HepG2 (cell line): ENCODE measurements around the gene LOXL4. TPM values are rescaled to one million over a fixed set of nuclear protein-coding genes. Genes with fewer than 3 reads are reported as not detected.

ENCODE experiments used
- ATAC-seq: fragments of 200-7000 bp; cut with Tn5 transposase; 3 replicates; pipeline ENCODE4 v1.9.1; 2020; ENCODE audit warnings: mild to moderate bottlenecking, moderate library complexity
- Bru-seq: library from RNA; stranded (reverse); fragments of 400-500 nt; gene quantifications from one replicate; lab custom pipeline; 2021; lab: Mats Ljungman, UMichigan
- BruChase-seq, 2 experiments: library from RNA; stranded (reverse); fragments of 400-500 nt; gene quantifications; one replicate each; lab custom pipeline; 2021; lab: Mats Ljungman, UMichigan
- BruUV-seq: library from RNA; stranded (reverse); fragments of 400-500 nt; replicated peaks from 2 replicates; lab custom pipeline; 2021; lab: Mats Ljungman, UMichigan
- CTCF ChIA-PET: fragments of 300-600 bp; formaldehyde crosslinking; extraction: SDS; loops from one replicate; lab custom pipeline; 2021; ENCODE audit warnings: low total read pairs, inconsistent platforms, low intra/inter-chr PET ratio; lab: Yijun Ruan, JAX
- POLR2A ChIA-PET: fragments of 350-600 bp; sonication (Branson Sonifier 250); formaldehyde crosslinking; loops from one replicate; lab custom pipeline; 2020; ENCODE audit warnings: antibody characterized with exemption, inconsistent platforms; lab: Yijun Ruan, JAX
- DNase-seq: peaks from one replicate; pipeline ENCODE4 v3.0.0-alpha.2; 2015; ENCODE audit warnings: low spot score
- FAIRE-seq: peaks from 3 replicates; lab custom pipeline; 2011; peaks lifted over from hg19 to GRCh38; lab: Jason Lieb, UNC
- H2AFZ ChIP-seq: one replicate; pipeline ENCODE4 v1.6.1; 2011; ENCODE audit warnings: low read length, inconsistent platforms
- H3K27ac ChIP-seq: fragments of 300-600 bp; 3 replicates; pipeline ENCODE4 v1.8.0; 2011; ENCODE audit warnings: mixed run types, mild to moderate bottlenecking, mixed read lengths, low read length, inconsistent platforms; ENCODE audit not compliant: insufficient read depth; ENCODE audit errors: extremely low read length
- H3K27me3 ChIP-seq, 2 experiments: fragments of 200-600 bp in 1 of 2; 2 replicates in 1 of 2; 3 replicates in 1 of 2; pipeline versions ENCODE4 v1.6.0 to v1.8.0; 2011; ENCODE audit warnings: low read length in 2 of 2, mild to moderate bottlenecking in 2 of 2, moderate library complexity in 2 of 2, inconsistent platforms in 1 of 2; ENCODE audit not compliant: insufficient read depth in 2 of 2, control insufficient read depth in 1 of 2
- H3K36me3 ChIP-seq, 2 experiments: fragments of 200-600 bp in 1 of 2; replicated peaks in 1 of 2; 2 replicates in 1 of 2; 3 replicates in 1 of 2; pipeline versions ENCODE4 v1.5.1 to v1.8.0; 2011; ENCODE audit warnings: low read length in 2 of 2, inconsistent platforms in 1 of 2; ENCODE audit not compliant: insufficient read depth in 2 of 2, control insufficient read depth in 1 of 2
- H3K4me1 ChIP-seq: 2 replicates; pipeline ENCODE4 v1.5.1; 2012; ENCODE audit warnings: low read length, inconsistent platforms; ENCODE audit not compliant: insufficient read depth
- H3K4me2 ChIP-seq: 2 replicates; pipeline ENCODE4 v1.6.0; 2011; ENCODE audit warnings: low read depth, low read length, inconsistent platforms
- H3K4me3 ChIP-seq, 3 experiments: fragments of 200-600 bp in 1 of 3; sonication (generic), shearing (Covaris generic) in 1 of 3; replicated peaks in 1 of 3; 2 replicates each; pipeline ENCODE4 v1.5.1; 2011 to 2016; ENCODE audit warnings: low read length in 3 of 3, inconsistent platforms in 2 of 3, low read depth in 2 of 3, mild to moderate bottlenecking in 2 of 3, control low read depth in 1 of 3, mixed read lengths in 1 of 3; ENCODE audit not compliant: insufficient read depth in 1 of 3
- H3K79me2 ChIP-seq: one replicate; pipeline ENCODE4 v1.6.1; 2011; ENCODE audit warnings: low read length, inconsistent platforms; ENCODE audit not compliant: insufficient read depth
- H3K9ac ChIP-seq: 2 replicates; pipeline ENCODE4 v1.6.0; 2011; ENCODE audit warnings: mild to moderate bottlenecking, low read depth, low read length, inconsistent platforms; ENCODE audit not compliant: insufficient read depth
- H3K9me3 ChIP-seq: 2 replicates; pipeline ENCODE4 v1.5.1; 2012; ENCODE audit warnings: mild to moderate bottlenecking, low read length
- H4K20me1 ChIP-seq: 2 replicates; pipeline ENCODE4 v1.6.0; 2011; ENCODE audit warnings: inconsistent platforms, mild to moderate bottlenecking, low read length, moderate library complexity; ENCODE audit not compliant: insufficient read depth
- BRCA1 ChIP-seq: sonication (generic); formaldehyde crosslinking; IDR thresholded peaks from 2 replicates; pipeline ENCODE4 v1.4.0; 2020; ENCODE audit warnings: missing genetic modification reagents
- KAT8 ChIP-seq: IDR thresholded peaks from 2 replicates; pipeline ENCODE4 v1.6.1; 2016; ENCODE audit warnings: missing genetic modification reagents, missing compliant biosample characterization
- MAF1 ChIP-seq: sonication (generic); formaldehyde crosslinking; IDR thresholded peaks from 2 replicates; pipeline ENCODE4 v1.5.0; 2020; ENCODE audit warnings: missing genetic modification reagents, borderline replicate concordance
- PATZ1 ChIP-seq: sonication (generic); formaldehyde crosslinking; IDR thresholded peaks from 2 replicates; pipeline ENCODE4 v1.4.0; 2020; ENCODE audit warnings: missing genetic modification reagents
- ZMYM2 ChIP-seq: sonication (generic); formaldehyde crosslinking; IDR thresholded peaks from 2 replicates; pipeline ENCODE4 v1.8.0; 2022; ENCODE audit warnings: mild to moderate bottlenecking, missing genetic modification reagents
- ZNF274 ChIP-seq: sonication (generic); formaldehyde crosslinking; IDR thresholded peaks from 2 replicates; pipeline ENCODE4 v1.5.1; 2020; ENCODE audit warnings: mild to moderate bottlenecking, missing genetic modification reagents
- ZNF703 ChIP-seq: sonication (generic); formaldehyde crosslinking; IDR thresholded peaks from 2 replicates; pipeline ENCODE4 v1.5.1; 2020; ENCODE audit warnings: missing genetic modification reagents, mild to moderate bottlenecking, moderate library complexity, borderline replicate concordance
- WGBS: methylation state at CpG from one replicate; pipeline ENCODE4 v1.1.6; 2017; ENCODE audit warnings: low lambda C conversion rate; 5-methylcytosine and 5-hydroxymethylcytosine counted together
- in situ Hi-C: cut with HindIII; loops from 2 replicates; pipeline ENCODE4 v1.10.0; 2017; ENCODE audit warnings: low pct_unique_long_range_greater_than_20kb; ENCODE audit not compliant: extremely low pct_ligation_motif_present
- intact Hi-C: fragments of 100-400 bp; cut with micrococcal nuclease; formaldehyde crosslinking; loops from one replicate; pipeline ENCODE4 v1.10.0; 2022; ENCODE audit not compliant: unreplicated experiment
- long read RNA-seq, 2 experiments: library from RNA in 1 of 2; library from polyadenylated mRNA in 1 of 2; stranded (forward) in 1 of 2; unstranded in 1 of 2; transcript quantifications; one replicate each; pipeline ENCODE4 v2.0.0, GENCODE V29; 2019 to 2022
- polyA minus RNA-seq, 3 experiments: library from RNA; depleted of rRNA, polyadenylated mRNA; stranded (reverse); fragments of >200 nt; gene quantifications; 2 replicates each; pipeline ENCODE4 v1.2.3, GENCODE V29; 2011; ENCODE audit warnings: low replicate concordance in 1 of 3
- polyA plus RNA-seq, 8 experiments: library from polyadenylated mRNA; depleted of rRNA in 3 of 8; stranded (reverse) in 7 of 8; unstranded in 1 of 8; fragments of >200 nt; fragmentation: Illumina TruSeq in 4 of 8; extraction: Trizol in 4 of 8; gene quantifications; 2 replicates each; pipeline versions ENCODE4 v1.2.1 to v1.2.3, GENCODE V29; 2011 to 2016; ENCODE audit warnings: low read depth in 4 of 8, missing spikeins in 1 of 8, mixed read lengths in 1 of 8; ENCODE audit not compliant: insufficient read depth in 1 of 8
- total RNA-seq, 5 experiments: library from RNA; depleted of rRNA; stranded (reverse); fragments of >200 nt; fragmentation: Illumina TruSeq; extraction: Trizol; gene quantifications; 2 replicates each; pipeline ENCODE4 v1.2.3, GENCODE V29; 2016; ENCODE audit warnings: low read depth in 1 of 5

LOXL4 gene
- total RNA-seq (2016; rRNA removed; fragmentation: Illumina TruSeq; extraction: Trizol) (3.8 and 8.8 TPM in 2 replicates), polyA plus RNA-seq (2011; rRNA removed) (21.1 and 31.3 TPM in 2 replicates), polyA minus RNA-seq (2011; rRNA and poly(A)+ RNA removed; ENCODE audit: low replicate concordance) (33.3 TPM in 1 of 2 replicates, not detected in the other), Bru-seq, nascent RNA (percentile 53 among the genes with signal in this experiment), BruChase-seq, experiment 1, labeled RNA remaining after a 6-hour chase (percentile 55 among the genes with signal in this experiment), BruChase-seq, experiment 2, labeled RNA remaining after a 2-hour chase (percentile 45 among the genes with signal in this experiment)
- 0.91 and 0.97 TPM in 2 replicates for total RNA-seq (2016; cell fraction: cytosol; rRNA removed; fragmentation: Illumina TruSeq; extraction: Trizol; ENCODE audit: low read depth)
- total RNA-seq (2016; cell fraction: insoluble cytoplasmic fraction; rRNA removed; fragmentation: Illumina TruSeq; extraction: Trizol): 3.1 and 9.9 TPM in 2 replicates
- 2.6 and 3.1 TPM in 2 replicates for total RNA-seq (2016; cell fraction: membrane; rRNA removed; fragmentation: Illumina TruSeq; extraction: Trizol)
- total RNA-seq (2016; cell fraction: nucleus; rRNA removed; fragmentation: Illumina TruSeq; extraction: Trizol): 9.7 TPM in 2 replicates
- 19.8 and 25.9 TPM in 2 replicates for polyA plus RNA-seq (2011; cell fraction: cytosol; rRNA removed)
- polyA plus RNA-seq (2011; cell fraction: nucleus; rRNA removed): 20.8 and 24.7 TPM in 2 replicates
- 12.1 and 16.1 TPM in 2 replicates for polyA plus RNA-seq (2012)
- polyA plus RNA-seq (2016; cell fraction: cytosol; fragmentation: Illumina TruSeq; extraction: Trizol; ENCODE audit: low read depth): 0.87 and 1.0 TPM in 2 replicates
- 3.1 and 3.6 TPM in 2 replicates for polyA plus RNA-seq (2016; cell fraction: insoluble cytoplasmic fraction; fragmentation: Illumina TruSeq; extraction: Trizol; ENCODE audit: low read depth)
- polyA plus RNA-seq (2016; cell fraction: membrane; fragmentation: Illumina TruSeq; extraction: Trizol; ENCODE audit: low read depth): 2.1 and 2.4 TPM in 2 replicates
- polyA plus RNA-seq (2016; cell fraction: nucleus; fragmentation: Illumina TruSeq; extraction: Trizol; ENCODE audit: insufficient read depth, low read depth): 12.3 and 13.7 TPM in 2 replicates
- 13.7 and 23.0 TPM in 2 replicates for polyA minus RNA-seq (2011; cell fraction: cytosol; rRNA and poly(A)+ RNA removed)
- polyA minus RNA-seq (2011; cell fraction: nucleus; rRNA and poly(A)+ RNA removed): 7.2 and 9.9 TPM in 2 replicates
- long read RNA-seq, experiment 1, partial matches to known transcripts: 4 of 9 reads
- long read RNA-seq, experiment 1, other reads (novel, unspliced or antisense): 1 of 9 reads
- long read RNA-seq, experiment 2, transcript LOXL4-201 (15 exons, 3,653 nt): major isoform, 14 of 56 reads
- long read RNA-seq, experiment 2, partial matches to known transcripts: 18 of 56 reads
- long read RNA-seq, experiment 2, other reads (novel, unspliced or antisense): 24 of 56 reads

GRCh38 chr10:98267894-98268693, at the start of gene LOXL4:
TSS of gene LOXL4 (minus strand) at chr10:98268194. CDS start at chr10:98263019, 5,175 bp downstream.
- no peak for DNase-seq
- H3K4me2 ChIP-seq: peak within 1 kb of the TSS; percentile 94
- no peaks in the 10 kb centered on the region for H4K20me1 ChIP-seq
- ChIA-PET CTCF (interaction anchor here (1.2 kb wide), 1 partner anchor 25 kb away, joined by 3 read pairs; no protein-coding TSS in a partner anchor), POLR2A (interaction anchor here (0.9 to 2.5 kb wide), 6 partner anchors 9 to 134 kb away, joined by 3 to 8 read pairs (median 4); partner anchors contain the start of gene R3HCC1L)
- WGBS: no CpG with 5 or more reads among the region's 75 CpGs
- peak within 1 kb of the TSS; percentile 78 for H3K9ac ChIP-seq
- H3K27ac ChIP-seq: peak within 1 kb of the TSS; percentile 60
- H2AFZ ChIP-seq: no peak within 1 kb of the TSS
- FAIRE-seq: no peak
- H3K36me3 ChIP-seq: no peaks in the 10 kb centered on the region
- BruUV-seq: no TSS peak
- in situ Hi-C loops (loop anchor here (5.0 kb wide), 1 partner anchor 39 kb away; no protein-coding TSS in a partner anchor), intact Hi-C loops (no loop called here)
- ATAC-seq: peak; percentile 32
- H3K4me1 ChIP-seq: peaks cover 83% of the 10 kb centered on the region
- no peaks in the 10 kb centered on the region for H3K27me3 ChIP-seq
- H3K79me2 ChIP-seq: no peaks in the 10 kb centered on the region
- H3K4me3 ChIP-seq: peak within 1 kb of the TSS; percentile 69 to 80 (median 71)
- H3K9me3 ChIP-seq: no peaks in the 10 kb centered on the region
- TF ChIP-seq MAF1 (CRISPR knock-in tag) (no peak), BRCA1 (CRISPR knock-in tag) (no peak), PATZ1 (peak; percentile 65), KAT8 (CRISPR knock-in tag) (peak; percentile 34; the same call in 1 of the 2 replicates), ZNF703 (0 out of 2 replicates have a peak, but pooled peaks have one; percentile 7), ZNF274 (CRISPR knock-in tag) (0 out of 2 replicates have a peak, but pooled peaks have one; percentile 7), ZMYM2 (no peak)
